Activated naive CD4-positive, alpha-beta T cell treated with anti-CD3 and anti-CD28 coated beads, Interleukin-2, amount 50 U/mL, for 16 hours (primary cell): ENCODE results near the gene INPP5A.
"Not testable (repeated sequence)": the region's sequence is repeated elsewhere in the genome, so short reads cannot be mapped to it uniquely, and the experiment has no call there.

Experiments
- DNase-seq: peaks from one replicate; pipeline ENCODE4 v3.0.0-alpha.2; 2020

Gene INPP5A

GRCh38 chr10:132504501-132505272 is 32.9 kb upstream of the INPP5A start:
- DNase-seq = no peak

GRCh38 chr10:132505546-132505945 is 32.0 kb upstream of the INPP5A start:
- not testable (repeated sequence) for DNase-seq

GRCh38 chr10:132506711-132507408 is 30.7 kb upstream of the INPP5A start:
- no peak for DNase-seq

GRCh38 chr10:132507409-132507955 is 30.1 kb upstream of the INPP5A start:
- no peak for DNase-seq

- no peak for DNase-seq
These were observed 29.6 kb upstream of the INPP5A start for GRCh38 chr10:132507956-132508490.

- DNase-seq = no peak
These were observed 28.8 kb upstream of the INPP5A start for GRCh38 chr10:132508581-132509443.

GRCh38 chr10:132509506-132510173 is 27.9 kb upstream of the INPP5A start:
- no peak for DNase-seq

- no peak for DNase-seq
These were observed 27.4 kb upstream of the INPP5A start for GRCh38 chr10:132510174-132510611.

- DNase-seq = no peak
These were observed 26.2 kb upstream of the INPP5A start for GRCh38 chr10:132511121-132512051.

- DNase-seq = no peak
These were observed 25.5 kb upstream of the INPP5A start for GRCh38 chr10:132512052-132512442.

GRCh38 chr10:132512693-132513345 is 24.8 kb upstream of the INPP5A start:
- DNase-seq = no peak

GRCh38 chr10:132514821-132515520 is 22.6 kb upstream of the INPP5A start:
- DNase-seq = no peak

GRCh38 chr10:132515811-132516726 is 21.5 kb upstream of the INPP5A start:
- no peak for DNase-seq

GRCh38 chr10:132516771-132517725 is 20.5 kb upstream of the INPP5A start:
- no peak for DNase-seq

- no peak for DNase-seq
These were observed 19.6 kb upstream of the INPP5A start for GRCh38 chr10:132517951-132518521.

GRCh38 chr10:132518572-132519381 is 18.8 kb upstream of the INPP5A start:
- no peak for DNase-seq
